Ammon's horn (tissue), 1 donor: Measurements from ENCODE around the gene PTPA.

Experiments used
- DNase-seq: peaks from one replicate; pipeline ENCODE4 v3.0.0-alpha.2; 2016; ENCODE audit warnings: low spot score

The PTPA gene

DNA sequence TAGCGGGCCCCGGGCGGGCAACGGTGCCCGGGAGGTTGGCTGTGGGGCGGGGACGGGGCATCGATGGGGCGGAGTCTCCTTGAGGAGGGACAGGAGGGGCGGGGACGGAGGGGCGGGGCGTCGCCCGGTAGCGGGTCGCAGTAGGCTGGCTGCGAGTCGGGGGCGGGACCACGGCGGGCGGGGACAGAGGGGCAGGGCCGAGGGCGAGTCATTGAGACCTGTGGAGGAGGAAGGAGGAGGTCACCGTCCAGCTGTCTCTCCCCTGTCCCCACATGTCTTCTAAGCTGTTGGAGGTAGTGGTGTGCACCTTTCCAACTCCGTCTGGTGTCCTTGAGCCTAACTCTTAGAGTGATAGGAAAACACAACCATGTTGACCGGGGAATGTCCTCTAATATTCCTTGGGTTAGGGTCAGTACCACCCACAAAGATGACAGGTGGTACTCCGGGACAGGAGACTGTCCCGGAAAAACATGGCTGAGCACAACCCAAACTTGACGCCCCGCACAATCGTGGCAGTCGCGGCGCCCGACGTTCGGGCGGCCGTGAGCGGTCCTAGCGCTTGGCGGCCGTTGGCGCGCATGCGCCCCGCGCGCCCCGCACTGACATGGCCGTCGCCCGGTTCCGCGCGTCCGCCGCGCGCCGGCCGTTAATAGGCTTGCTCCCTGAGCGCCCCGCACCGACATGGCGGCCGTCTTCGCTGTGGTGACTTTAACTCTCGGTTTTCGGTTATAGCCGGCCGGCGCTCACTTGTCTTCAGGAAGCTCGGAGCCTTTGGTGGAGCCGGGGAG lies at the start of gene PTPA, which contains the start of gene CRAT:
Gene PTPA, plus strand, starts transcription at position 676 of the 788 bp plus-strand sequence. CDS start 186 bp downstream, outside the sequence.
Gene CRAT, minus strand, starts transcription at position 54 of the 788 bp plus-strand sequence. CDS start 284 bp downstream, outside the sequence.
- DNase-seq, result peak; percentile 99

DNA sequence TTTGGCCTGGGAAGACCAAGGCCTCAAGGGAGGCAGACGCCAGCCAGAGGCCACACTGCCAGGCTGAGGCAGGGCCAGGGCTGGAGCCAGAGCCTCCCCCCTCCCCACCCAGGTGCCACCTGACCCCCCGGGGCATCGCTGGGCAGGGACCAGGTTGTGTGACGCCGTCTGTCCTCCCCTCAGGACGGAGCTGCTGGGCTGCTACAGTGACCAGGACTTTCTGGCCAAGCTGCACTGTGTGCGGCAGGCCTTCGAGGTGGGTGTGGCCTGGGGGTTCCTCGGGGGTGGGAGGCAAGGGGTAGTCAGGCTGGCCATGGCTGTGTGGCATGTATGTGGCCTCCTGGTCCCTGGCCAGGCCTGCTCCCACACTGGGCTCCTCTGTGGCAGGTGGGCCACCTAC lies 48.2 kb upstream of the PTPA start:
- no peak for DNase-seq

DNA sequence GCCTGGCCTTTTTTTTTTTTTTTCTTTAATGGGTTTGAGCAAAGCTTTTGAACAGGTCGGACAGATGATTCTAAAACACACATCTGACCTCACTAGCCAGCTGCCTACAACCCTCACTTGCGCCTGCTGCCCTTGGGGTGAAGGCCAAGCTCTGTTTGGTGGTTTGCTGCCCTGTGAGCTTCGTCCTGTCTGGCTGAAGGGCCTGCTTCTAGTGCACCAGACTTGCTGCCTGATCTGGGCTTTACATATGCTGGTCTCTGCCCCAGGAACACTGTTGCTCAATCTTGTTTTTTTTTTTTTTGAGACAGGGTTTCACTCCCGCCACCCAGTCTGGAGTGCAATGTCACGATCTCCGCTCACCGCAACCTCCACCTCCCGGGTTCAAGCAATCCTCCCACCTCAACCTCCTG lies 46.7 kb upstream of the PTPA start:
- DNase-seq, result no peak

DNA sequence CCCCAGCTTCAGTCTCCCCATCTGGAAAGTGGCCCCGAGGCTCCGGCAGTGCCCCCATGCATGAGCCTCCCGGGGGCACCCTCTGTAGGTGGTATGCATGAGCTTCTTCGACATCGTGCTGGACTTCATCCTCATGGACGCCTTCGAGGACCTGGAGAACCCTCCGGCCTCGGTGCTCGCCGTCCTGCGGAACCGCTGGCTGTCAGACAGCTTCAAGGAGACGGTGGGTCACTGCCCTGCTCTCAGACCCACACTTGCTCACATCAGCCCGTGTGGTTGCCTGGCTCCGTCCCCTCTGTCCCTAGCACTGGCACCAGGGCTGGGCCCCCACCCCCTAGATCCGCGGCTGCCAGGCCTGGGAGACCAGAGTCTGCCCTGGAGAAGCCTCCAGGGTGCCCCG lies 43.1 kb upstream of the PTPA start:
- no peak for DNase-seq

DNA sequence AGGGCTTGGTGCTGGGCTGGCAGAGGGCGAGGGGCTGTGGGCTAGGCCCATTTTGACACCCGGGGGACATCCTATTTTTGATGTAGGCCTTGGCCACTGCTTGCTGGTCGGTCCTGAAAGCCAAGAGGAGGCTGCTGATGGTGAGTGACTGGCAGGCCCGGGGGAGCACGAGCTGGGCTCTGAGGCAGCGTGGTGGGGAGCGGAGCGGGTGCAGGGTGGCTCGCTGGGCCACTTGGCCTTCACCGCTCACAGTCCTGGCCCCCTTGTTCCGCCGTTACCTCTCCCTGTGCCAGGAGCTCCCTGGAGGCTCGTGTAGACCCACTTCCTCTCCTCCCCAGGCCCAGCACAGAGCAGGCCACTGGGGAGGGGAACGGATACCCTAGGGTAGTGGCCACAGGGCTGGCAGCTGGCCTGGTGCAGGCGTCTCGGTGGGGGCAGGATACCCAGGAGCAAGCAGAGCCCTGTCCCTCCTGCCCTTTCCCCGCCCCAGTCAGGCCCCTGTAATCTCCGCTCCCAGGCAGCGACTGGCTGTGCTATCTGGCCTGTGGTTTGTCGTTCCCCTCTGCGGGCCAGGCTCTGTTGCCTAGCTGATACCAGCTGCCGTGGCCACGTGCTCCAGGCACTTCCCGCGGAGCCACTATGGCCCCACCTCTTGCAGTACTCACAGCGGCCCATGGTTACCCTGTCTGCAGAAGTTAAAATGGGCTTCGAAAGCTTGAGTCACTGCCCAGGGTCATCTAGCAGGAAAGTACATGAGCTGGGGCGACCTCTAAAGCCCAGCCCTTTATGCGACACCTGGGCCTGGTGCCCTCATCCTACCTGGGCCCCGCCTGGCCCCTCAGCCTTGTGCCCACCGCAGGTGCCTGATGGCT lies 42.0 kb upstream of the PTPA start:
- peak; percentile 83 for DNase-seq

DNA sequence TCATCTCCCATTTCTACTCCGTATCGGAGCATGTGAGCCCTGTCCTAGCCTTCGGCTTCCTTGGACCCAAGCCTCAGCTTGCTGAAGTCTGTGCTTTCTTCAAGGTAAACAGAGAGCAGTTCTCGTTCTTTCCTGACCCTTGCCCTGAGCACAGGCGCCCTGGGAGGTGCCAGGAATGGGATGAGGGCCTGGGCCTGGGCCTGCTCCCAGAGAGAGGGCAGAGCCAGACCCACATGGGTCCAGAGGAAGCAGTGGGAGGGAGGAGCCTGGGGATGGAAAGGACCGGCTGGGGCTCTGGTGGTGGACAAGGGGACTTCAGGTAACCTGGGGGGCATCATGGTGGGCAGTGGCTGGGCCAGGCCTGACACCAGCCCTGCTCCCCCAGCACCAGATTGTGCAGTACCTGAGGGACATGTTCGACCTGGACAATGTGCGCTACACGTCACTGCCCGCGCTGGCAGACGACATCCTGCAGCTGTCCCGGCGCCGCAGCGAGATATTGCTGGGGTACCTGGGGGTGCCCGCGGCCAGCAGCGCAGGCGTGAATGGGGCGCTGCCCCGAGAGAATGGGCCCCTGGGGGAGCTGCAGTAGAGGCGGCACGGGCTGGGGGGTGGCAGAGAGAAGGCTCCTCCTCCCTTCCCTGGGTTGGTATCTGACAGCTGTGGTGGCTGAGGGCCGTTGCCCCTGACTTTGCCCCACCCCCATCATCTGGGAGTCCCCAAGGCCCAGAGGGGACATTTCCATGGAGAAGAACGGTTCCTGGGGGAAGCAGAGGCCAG lies 41.2 kb upstream of the PTPA start:
- DNase-seq, result no peak

DNA sequence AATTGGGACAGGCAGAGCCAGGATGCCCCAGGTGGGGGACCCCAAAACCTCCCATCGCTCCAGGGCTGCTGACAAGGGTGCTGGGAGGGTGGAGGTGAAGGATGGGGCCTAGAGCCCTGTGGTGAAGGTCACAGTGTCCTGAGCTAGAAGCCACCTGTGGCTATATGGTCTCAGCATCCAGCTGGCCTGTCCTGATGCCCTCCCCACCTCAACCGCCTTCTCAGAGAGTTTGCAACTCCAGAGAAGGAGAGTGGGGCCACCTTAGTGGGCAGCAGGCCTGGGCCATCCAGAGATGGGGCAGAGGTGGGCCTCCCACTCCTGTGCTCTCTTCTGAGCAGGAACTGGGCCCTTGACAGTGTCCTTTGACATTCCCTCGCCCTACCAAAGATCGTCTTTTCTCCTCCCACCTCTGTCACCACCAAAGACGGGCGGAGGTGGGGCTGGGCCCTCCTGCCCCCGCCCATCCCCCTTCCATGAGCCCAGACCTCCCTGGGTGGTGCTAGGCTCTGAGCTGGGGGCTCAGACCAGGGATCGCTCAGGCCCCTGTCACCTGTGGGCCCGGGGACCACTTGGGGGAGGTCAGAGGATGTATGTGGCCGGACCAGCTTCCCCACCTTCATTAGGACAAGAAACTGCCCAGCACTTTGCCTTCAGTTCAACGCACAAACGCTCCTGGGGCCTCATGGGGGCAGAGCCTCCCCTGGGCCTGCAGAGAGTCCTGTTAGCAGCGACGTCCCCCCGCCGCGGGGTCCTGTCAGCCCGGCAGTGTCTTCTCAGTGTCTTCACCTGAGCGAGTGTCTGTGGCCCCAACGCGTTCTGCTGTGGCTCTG lies 40.3 kb upstream of the PTPA start:
- no peak for DNase-seq

DNA sequence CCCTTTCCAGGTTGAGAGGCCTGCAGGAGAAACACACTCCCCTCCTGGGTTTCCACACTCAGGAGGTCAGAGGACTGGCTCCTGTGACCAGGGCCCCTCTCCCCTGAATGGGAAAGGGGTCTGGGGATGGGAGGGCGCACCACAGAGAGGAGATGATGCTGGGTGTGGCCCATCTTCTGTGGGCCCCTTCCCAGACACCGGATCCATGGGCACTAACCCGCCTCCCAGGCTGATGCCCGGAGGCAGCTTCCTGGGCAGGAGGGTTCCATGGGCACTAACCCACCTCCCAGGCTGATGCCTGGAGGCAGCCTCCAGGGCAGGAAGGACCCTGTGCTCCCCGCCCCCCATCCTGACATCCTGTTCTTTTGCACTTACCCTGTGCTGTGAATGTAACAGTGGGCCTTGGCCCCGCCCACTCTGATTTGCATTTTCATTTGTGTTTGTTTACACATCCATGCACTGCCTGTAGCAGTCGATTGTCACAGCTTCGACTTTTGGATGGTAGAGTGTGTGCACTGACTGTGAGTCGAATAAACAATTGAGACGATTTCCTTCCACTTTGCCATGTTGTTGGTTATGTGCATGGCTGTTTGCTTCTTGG lies 39.6 kb upstream of the PTPA start:
- no peak for DNase-seq

DNA sequence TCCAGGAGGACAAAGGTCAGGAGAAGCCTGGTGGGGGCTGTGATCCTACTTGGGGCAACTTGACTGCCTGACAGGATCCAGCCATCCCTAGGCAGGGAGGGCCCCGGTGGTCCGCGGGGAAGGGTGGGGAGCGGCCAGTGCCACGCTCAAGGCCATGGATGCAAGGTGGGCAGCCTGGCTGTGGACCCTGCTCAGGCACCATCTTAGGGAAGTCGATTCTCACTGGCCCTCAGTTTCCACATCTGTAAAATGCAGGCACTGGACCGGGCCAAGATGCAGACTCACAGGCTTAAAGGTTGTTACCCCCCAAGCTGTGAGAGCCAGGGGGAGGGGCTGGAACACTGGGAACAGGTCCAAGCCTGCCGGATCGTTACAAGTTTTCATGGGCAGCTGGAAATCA lies 39.0 kb upstream of the PTPA start:
- no peak for DNase-seq

DNA sequence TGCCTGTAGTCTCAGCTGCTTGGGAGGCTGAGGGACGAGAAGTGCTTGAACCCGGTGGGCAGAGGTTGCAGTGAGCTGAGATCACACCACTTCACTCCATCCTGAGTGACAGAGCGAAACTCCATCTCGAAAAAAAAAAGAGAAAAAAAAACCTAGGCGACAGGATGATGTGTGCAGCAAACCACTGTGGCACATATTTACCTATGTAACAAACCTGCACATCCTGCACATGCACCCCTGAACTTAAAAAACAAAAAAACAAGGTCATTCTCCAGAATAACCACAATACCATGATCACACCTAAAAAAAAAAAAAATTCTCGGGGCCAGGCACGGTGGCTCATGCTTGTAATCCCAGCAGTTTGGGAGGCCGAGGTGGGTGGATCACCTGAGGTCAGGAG lies 37.8 kb upstream of the PTPA start:
- no peak for DNase-seq

DNA sequence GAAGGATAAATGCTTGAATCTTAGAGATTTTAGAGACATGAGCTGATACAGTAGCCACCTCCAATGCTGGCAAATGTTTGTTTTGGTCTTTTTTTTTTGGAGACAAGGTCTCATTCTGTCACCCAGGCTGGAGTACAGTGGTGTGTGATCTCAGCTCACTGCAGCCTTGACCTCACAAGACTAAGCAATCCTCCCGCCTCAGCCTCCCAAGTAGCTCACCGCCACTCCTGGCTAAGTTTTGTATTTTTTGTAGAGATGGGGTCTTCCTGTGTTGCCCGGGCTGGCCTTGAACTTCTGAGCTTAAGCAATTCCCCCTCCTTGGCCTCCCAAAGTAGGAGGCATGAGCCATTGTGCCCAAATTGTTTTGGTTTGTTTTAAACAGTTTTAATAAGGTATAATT lies 37.1 kb upstream of the PTPA start:
- DNase-seq, result no peak

DNA sequence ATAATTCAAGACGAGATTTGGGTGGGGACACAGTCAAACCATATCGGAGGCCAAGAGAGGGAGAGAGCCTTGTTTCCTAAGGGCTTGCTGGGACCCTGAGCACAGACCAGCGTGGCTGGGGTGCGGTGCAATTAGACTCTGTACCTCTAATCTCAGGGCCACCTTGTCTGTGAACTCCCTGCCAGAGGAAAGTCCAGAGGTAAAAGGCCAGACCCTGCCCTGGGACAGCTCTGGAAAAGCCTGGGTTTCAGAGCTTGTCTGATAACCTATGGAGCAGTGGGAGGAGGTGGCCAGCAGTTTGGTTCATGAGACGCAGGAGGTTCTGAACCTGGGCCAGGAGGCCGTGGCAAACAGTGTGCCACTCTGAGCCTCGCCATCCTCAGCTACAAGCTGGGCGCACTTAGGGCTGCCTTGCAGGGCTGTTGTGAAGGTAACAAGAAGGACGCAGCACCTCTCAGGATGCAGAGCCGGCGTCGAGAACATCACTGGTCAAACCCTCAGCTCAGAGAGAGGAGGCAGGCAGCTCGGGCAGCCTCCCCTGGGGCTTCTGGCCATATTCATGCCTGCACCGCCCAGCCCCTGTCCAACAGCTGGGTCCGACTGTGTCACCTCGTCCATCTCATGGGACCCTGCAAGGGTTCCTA lies 35.1 kb upstream of the PTPA start:
- no peak for DNase-seq

DNA sequence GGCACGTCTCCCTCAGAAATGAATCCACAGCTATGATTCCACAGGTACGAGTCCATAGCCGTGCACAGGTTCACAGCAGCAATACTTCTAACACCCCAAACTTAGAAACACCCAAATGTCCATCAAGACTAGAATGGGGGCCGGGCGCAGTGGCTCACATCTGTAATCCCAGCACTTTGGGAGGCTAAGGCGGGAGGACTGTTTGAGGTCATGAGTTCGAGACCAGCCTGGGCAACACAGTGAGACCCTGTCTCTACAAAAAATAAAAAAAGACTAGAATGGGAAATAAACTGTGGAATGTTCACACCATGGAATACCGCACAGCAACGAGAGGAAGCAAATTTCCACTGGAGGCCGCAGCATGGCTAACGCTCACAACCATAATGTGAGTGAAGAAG lies 34.6 kb upstream of the PTPA start:
- no peak for DNase-seq

DNA sequence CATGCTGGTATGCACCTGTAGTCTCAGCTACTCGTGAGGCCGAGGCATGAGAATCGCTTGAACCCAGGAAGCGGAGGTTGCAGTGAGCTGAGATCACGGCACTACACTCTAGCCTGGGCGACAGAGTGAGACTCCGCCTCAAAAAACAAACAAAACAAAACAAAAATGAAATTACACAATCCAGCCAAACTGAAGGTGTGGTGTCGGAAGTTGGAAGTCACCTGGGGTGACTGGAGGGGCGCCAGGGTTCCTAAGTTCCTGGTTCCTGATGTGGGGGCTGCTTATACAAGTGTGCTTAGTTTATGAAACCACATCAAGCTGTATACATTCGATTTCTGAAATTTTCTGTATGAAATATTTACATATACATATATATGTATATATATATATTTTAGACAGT lies 34.0 kb upstream of the PTPA start:
- DNase-seq, result no peak

DNA sequence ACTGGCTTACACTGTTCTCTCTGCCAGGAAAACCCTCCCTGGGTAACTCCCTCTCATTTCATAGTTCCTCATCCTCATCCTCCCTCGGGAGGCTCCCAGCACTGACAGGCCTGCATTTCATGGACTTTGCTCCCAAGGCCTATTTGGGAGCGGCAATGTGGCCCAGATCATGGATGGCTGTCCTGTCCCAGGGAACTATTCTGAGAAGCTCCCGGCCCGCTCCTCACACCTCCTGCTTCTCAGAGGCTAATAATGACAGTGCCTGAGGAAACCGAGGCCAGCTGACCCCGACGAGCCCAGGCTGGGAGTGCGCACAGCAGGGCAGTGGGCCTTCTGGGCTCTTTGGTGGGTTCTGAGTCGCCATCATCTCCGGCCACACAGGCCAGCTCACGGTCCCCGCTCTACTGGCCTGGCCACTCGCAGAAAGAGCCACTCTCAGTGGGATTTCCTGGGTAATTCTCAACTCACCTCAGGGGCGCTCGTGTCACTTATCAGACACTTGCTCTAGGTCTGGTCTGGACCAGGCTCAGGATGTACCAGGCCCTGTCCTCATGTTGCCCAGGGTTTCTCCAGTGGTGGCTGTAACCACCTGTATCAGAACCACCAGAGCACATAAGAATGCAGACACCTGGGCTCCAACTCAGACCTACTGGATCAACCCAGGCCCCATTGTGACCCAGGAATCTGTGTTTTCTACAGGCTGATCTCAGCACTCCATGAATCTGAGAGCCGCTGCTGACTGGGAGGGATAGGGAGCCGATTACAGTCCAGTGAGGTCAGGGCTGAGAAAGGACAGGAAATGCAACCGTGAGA lies 32.3 kb upstream of the PTPA start:
- DNase-seq, result no peak

DNA sequence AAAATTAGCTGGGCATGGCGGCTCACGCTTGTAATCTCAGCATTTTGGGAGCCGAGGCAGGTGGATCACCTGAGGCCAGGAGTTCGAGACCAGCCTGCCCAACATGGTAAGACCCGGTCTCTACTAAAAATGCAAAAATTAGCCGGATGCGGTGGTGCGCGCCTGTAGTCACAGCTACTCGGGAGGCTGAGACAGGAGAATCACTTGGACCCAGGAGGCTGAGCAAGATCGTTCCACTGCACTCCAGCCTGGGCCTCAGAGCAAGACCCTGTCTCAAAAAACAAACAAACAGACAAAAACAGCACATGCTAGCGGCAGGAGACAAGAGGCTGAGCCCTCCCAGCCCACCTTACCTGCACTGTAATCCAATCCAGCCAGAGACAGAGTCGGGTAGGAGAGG lies 31.4 kb upstream of the PTPA start:
- no peak for DNase-seq

DNA sequence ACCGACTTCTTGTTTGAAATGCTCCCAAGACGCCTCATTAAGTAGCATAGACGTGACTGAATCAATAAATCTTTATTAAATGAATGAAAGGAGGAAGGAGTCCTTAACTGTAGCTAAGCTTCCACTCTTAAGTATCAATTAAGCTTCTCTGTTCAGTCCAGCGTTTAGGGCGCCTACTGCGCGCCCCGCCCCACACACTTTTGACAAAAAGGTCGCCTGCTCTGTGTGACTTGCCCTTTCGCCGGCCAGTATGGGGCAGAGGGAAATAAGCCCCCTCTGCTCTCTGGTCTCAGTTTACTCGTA lies 31.0 kb upstream of the PTPA start:
- DNase-seq, result no peak

DNA sequence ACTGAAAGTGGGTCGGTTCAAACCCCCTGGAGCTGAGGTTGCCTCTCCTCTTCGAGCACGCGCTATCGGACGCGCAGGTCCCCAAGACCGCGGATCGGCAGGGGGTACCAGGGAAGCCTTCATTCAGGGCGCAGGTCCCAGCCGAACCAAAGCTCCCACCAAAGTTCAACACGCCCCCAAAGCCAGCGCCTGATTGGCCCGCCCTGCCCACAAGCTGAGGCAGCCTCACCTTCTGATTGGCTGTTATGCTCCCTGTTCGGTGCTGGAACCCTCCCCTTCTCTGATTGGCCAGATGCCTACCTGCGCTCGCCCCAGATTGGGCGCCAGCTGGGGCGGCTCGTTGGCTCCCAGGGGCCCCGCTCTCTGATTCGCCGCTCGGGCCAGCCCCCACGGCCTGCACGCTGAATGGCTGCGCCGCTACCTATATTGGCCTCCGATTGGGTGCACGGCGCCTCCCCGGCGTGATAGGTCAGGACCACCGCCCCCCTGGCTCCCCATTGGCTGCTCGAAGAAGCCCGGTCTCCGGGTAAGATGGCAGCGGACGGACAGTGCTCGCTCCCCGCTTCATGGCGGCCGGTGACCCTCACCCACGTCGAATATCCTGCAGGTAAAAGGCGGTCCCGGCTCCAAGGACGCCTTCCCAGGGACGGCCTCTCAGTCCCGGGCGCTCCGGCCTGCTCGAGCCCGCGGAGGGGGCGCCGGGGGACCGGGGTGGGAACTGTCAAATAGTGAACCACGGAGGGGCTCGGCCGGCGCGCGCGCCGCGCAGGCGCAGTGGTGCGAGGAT lies 30.4 kb upstream of the PTPA start, which contains the start of gene DOLPP1:
Gene DOLPP1, plus strand, starts transcription at position 511 of the 787 bp plus-strand sequence. Its CDS starts 21 bp downstream, at position 532.
- peak; percentile 99 for DNase-seq

DNA sequence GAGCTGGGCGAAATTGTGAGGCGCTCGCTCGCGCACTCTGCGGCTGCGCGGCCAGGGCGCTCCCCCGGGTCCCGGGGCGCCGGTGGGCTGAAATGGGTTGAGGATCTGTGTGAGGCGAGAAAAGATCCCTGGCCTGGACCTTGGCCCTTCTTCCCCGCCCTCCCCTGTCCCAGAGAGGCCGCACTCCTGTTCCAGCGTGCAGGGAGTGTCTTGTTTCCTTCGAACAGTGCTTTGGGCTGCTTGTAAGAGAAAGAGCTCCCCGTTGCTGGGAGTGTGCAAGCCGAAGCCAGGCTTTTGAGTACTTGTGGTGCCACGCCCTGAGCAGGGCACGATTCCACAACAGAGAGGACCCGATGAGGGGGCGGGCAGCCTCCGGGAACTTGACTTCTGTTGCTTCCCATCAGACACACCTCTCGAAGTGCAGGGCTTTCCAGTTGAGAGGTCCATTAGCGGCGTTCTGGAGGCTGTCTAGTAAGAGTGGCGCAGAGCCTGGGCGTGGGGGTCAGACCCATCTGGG lies 29.8 kb upstream of the PTPA start:
- no peak for DNase-seq
